HepG2 (cell line): Measurements from ENCODE around the gene EVC. TPM values are rescaled to one million over a fixed set of nuclear protein-coding genes. Genes with fewer than 3 reads are reported as not detected.

Experiments
- ATAC-seq: fragments of 200-7000 bp; cut with Tn5 transposase; 3 replicates; pipeline ENCODE4 v1.9.1; 2020; ENCODE audit warnings: mild to moderate bottlenecking, moderate library complexity
- Bru-seq: library from RNA; stranded (reverse); fragments of 400-500 nt; gene quantifications from one replicate; lab custom pipeline; 2021; lab: Mats Ljungman, UMichigan
- BruChase-seq, 2 experiments: library from RNA; stranded (reverse); fragments of 400-500 nt; gene quantifications; one replicate each; lab custom pipeline; 2021; lab: Mats Ljungman, UMichigan
- BruUV-seq: library from RNA; stranded (reverse); fragments of 400-500 nt; replicated peaks from 2 replicates; lab custom pipeline; 2021; lab: Mats Ljungman, UMichigan
- CTCF ChIA-PET: fragments of 300-600 bp; formaldehyde crosslinking; extraction: SDS; loops from one replicate; lab custom pipeline; 2021; ENCODE audit warnings: low total read pairs, inconsistent platforms, low intra/inter-chr PET ratio; lab: Yijun Ruan, JAX
- POLR2A ChIA-PET: fragments of 350-600 bp; sonication (Branson Sonifier 250); formaldehyde crosslinking; loops from one replicate; lab custom pipeline; 2020; ENCODE audit warnings: antibody characterized with exemption, inconsistent platforms; lab: Yijun Ruan, JAX
- DNase-seq: peaks from one replicate; pipeline ENCODE4 v3.0.0-alpha.2; 2015; ENCODE audit warnings: low spot score
- FAIRE-seq: peaks from 3 replicates; lab custom pipeline; 2011; peaks lifted over from hg19 to GRCh38; lab: Jason Lieb, UNC
- H2AFZ ChIP-seq: one replicate; pipeline ENCODE4 v1.6.1; 2011; ENCODE audit warnings: low read length, inconsistent platforms
- H3K27ac ChIP-seq: fragments of 300-600 bp; 3 replicates; pipeline ENCODE4 v1.8.0; 2011; ENCODE audit warnings: mixed run types, mild to moderate bottlenecking, mixed read lengths, low read length, inconsistent platforms; ENCODE audit not compliant: insufficient read depth; ENCODE audit errors: extremely low read length
- H3K27me3 ChIP-seq, 2 experiments: fragments of 200-600 bp in 1 of 2; 2 replicates in 1 of 2; 3 replicates in 1 of 2; pipeline versions ENCODE4 v1.6.0 to v1.8.0; 2011; ENCODE audit warnings: low read length in 2 of 2, mild to moderate bottlenecking in 2 of 2, moderate library complexity in 2 of 2, inconsistent platforms in 1 of 2; ENCODE audit not compliant: insufficient read depth in 2 of 2, control insufficient read depth in 1 of 2
- H3K36me3 ChIP-seq, 2 experiments: fragments of 200-600 bp in 1 of 2; replicated peaks in 1 of 2; 2 replicates in 1 of 2; 3 replicates in 1 of 2; pipeline versions ENCODE4 v1.5.1 to v1.8.0; 2011; ENCODE audit warnings: low read length in 2 of 2, inconsistent platforms in 1 of 2; ENCODE audit not compliant: insufficient read depth in 2 of 2, control insufficient read depth in 1 of 2
- H3K4me1 ChIP-seq: 2 replicates; pipeline ENCODE4 v1.5.1; 2012; ENCODE audit warnings: low read length, inconsistent platforms; ENCODE audit not compliant: insufficient read depth
- H3K4me2 ChIP-seq: 2 replicates; pipeline ENCODE4 v1.6.0; 2011; ENCODE audit warnings: low read depth, low read length, inconsistent platforms
- H3K4me3 ChIP-seq, 3 experiments: fragments of 200-600 bp in 1 of 3; sonication (generic), shearing (Covaris generic) in 1 of 3; replicated peaks in 1 of 3; 2 replicates each; pipeline ENCODE4 v1.5.1; 2011 to 2016; ENCODE audit warnings: low read length in 3 of 3, inconsistent platforms in 2 of 3, low read depth in 2 of 3, mild to moderate bottlenecking in 2 of 3, control low read depth in 1 of 3, mixed read lengths in 1 of 3; ENCODE audit not compliant: insufficient read depth in 1 of 3
- H3K79me2 ChIP-seq: one replicate; pipeline ENCODE4 v1.6.1; 2011; ENCODE audit warnings: low read length, inconsistent platforms; ENCODE audit not compliant: insufficient read depth
- H3K9ac ChIP-seq: 2 replicates; pipeline ENCODE4 v1.6.0; 2011; ENCODE audit warnings: mild to moderate bottlenecking, low read depth, low read length, inconsistent platforms; ENCODE audit not compliant: insufficient read depth
- H3K9me3 ChIP-seq: 2 replicates; pipeline ENCODE4 v1.5.1; 2012; ENCODE audit warnings: mild to moderate bottlenecking, low read length
- H4K20me1 ChIP-seq: 2 replicates; pipeline ENCODE4 v1.6.0; 2011; ENCODE audit warnings: inconsistent platforms, mild to moderate bottlenecking, low read length, moderate library complexity; ENCODE audit not compliant: insufficient read depth
- CBX2 ChIP-seq, 2 experiments: fragments of 200-600 bp in 1 of 2; sonication (generic); formaldehyde crosslinking in 1 of 2; IDR thresholded peaks; 2 replicates each; pipeline versions ENCODE4 v1.7.0 to v1.8.1; 2018 to 2022; ENCODE audit warnings: low read depth in 2 of 2, low read length in 1 of 2, mild to moderate bottlenecking in 1 of 2, missing genetic modification reagents in 1 of 2
- HMGXB4 ChIP-seq, 2 experiments: sonication (generic) in 1 of 2; formaldehyde crosslinking in 1 of 2; IDR thresholded peaks; 2 replicates each; pipeline versions ENCODE4 v1.4.0 to v1.6.1; 2018 to 2020; ENCODE audit warnings: missing genetic modification reagents in 2 of 2, borderline replicate concordance in 1 of 2, low read depth in 1 of 2, mild to moderate bottlenecking in 1 of 2, missing biosample characterization in 1 of 2
- HNRNPLL ChIP-seq: fragments of 200-400 bp; formaldehyde crosslinking; IDR thresholded peaks from 2 replicates; pipeline ENCODE4 v1.6.1; 2017; ENCODE audit warnings: mild to moderate bottlenecking, low read depth, low read length; ENCODE audit not compliant: poor library complexity, severe bottlenecking
- KMT2B ChIP-seq: IDR thresholded peaks from 2 replicates; pipeline ENCODE4 v1.6.1; 2016; ENCODE audit warnings: missing genetic modification reagents, missing compliant biosample characterization
- LBX2 ChIP-seq: sonication (generic); formaldehyde crosslinking; IDR thresholded peaks from 2 replicates; pipeline ENCODE4 v1.5.0; 2020; ENCODE audit warnings: missing genetic modification reagents, mild to moderate bottlenecking, borderline replicate concordance
- PHF21A ChIP-seq: sonication (generic); formaldehyde crosslinking; IDR thresholded peaks from 2 replicates; pipeline ENCODE4 v1.5.0; 2020; ENCODE audit warnings: mild to moderate bottlenecking, missing genetic modification reagents
- PLSCR1 ChIP-seq: sonication (generic); formaldehyde crosslinking; IDR thresholded peaks from 2 replicates; pipeline ENCODE4 v1.5.0; 2020; ENCODE audit warnings: missing genetic modification reagents, mild to moderate bottlenecking, borderline replicate concordance
- POLR2G ChIP-seq: fragments of 200-400 bp; formaldehyde crosslinking; IDR thresholded peaks from 2 replicates; pipeline ENCODE4 v1.6.1; 2018; ENCODE audit warnings: mild to moderate bottlenecking, low read depth, low read length, moderate library complexity
- RBFOX2 ChIP-seq: fragments of 200-400 bp; formaldehyde crosslinking; IDR thresholded peaks from 2 replicates; pipeline ENCODE4 v1.6.1; 2017; ENCODE audit warnings: low read depth, mild to moderate bottlenecking, low read length
- SIN3A ChIP-seq: IDR thresholded peaks from 2 replicates; pipeline ENCODE4 v1.6.1; 2011; ENCODE audit warnings: low read depth, mild to moderate bottlenecking, control low read depth, low read length, borderline replicate concordance
- SIN3B ChIP-seq: fragments of 150-350 bp; IDR thresholded peaks from 2 replicates; pipeline ENCODE4 v1.6.1; 2014; ENCODE audit warnings: low read length
- ZBTB43 ChIP-seq: sonication (generic); formaldehyde crosslinking; conservative IDR thresholded peaks from 2 replicates; pipeline ENCODE4 v1.4.0; 2020; ENCODE audit warnings: missing genetic modification reagents
- ZSCAN25 ChIP-seq: sonication (generic); formaldehyde crosslinking; IDR thresholded peaks from 2 replicates; pipeline ENCODE4 v1.8.0; 2022; ENCODE audit warnings: mild to moderate bottlenecking, missing genetic modification reagents
- WGBS: methylation state at CpG from one replicate; pipeline ENCODE4 v1.1.6; 2017; ENCODE audit warnings: low lambda C conversion rate; 5-methylcytosine and 5-hydroxymethylcytosine counted together
- in situ Hi-C: cut with HindIII; loops from 2 replicates; pipeline ENCODE4 v1.10.0; 2017; ENCODE audit warnings: low pct_unique_long_range_greater_than_20kb; ENCODE audit not compliant: extremely low pct_ligation_motif_present
- intact Hi-C: fragments of 100-400 bp; cut with micrococcal nuclease; formaldehyde crosslinking; loops from one replicate; pipeline ENCODE4 v1.10.0; 2022; ENCODE audit not compliant: unreplicated experiment
- long read RNA-seq, 2 experiments: library from RNA in 1 of 2; library from polyadenylated mRNA in 1 of 2; stranded (forward) in 1 of 2; unstranded in 1 of 2; transcript quantifications; one replicate each; pipeline ENCODE4 v2.0.0, GENCODE V29; 2019 to 2022
- polyA minus RNA-seq, 3 experiments: library from RNA; depleted of rRNA, polyadenylated mRNA; stranded (reverse); fragments of >200 nt; gene quantifications; 2 replicates each; pipeline ENCODE4 v1.2.3, GENCODE V29; 2011; ENCODE audit warnings: low replicate concordance in 1 of 3
- polyA plus RNA-seq, 8 experiments: library from polyadenylated mRNA; depleted of rRNA in 3 of 8; stranded (reverse) in 7 of 8; unstranded in 1 of 8; fragments of >200 nt; fragmentation: Illumina TruSeq in 4 of 8; extraction: Trizol in 4 of 8; gene quantifications; 2 replicates each; pipeline versions ENCODE4 v1.2.1 to v1.2.3, GENCODE V29; 2011 to 2016; ENCODE audit warnings: low read depth in 4 of 8, missing spikeins in 1 of 8, mixed read lengths in 1 of 8; ENCODE audit not compliant: insufficient read depth in 1 of 8
- total RNA-seq, 5 experiments: library from RNA; depleted of rRNA; stranded (reverse); fragments of >200 nt; fragmentation: Illumina TruSeq; extraction: Trizol; gene quantifications; 2 replicates each; pipeline ENCODE4 v1.2.3, GENCODE V29; 2016; ENCODE audit warnings: low read depth in 1 of 5

The EVC gene
- total RNA-seq (2016; rRNA removed; fragmentation: Illumina TruSeq; extraction: Trizol): 2.8 and 4.9 TPM in 2 replicates
- 1.3 and 1.5 TPM in 2 replicates for total RNA-seq (2016; cell fraction: cytosol; rRNA removed; fragmentation: Illumina TruSeq; extraction: Trizol; ENCODE audit: low read depth)
- 2.3 and 4.9 TPM in 2 replicates for total RNA-seq (2016; cell fraction: insoluble cytoplasmic fraction; rRNA removed; fragmentation: Illumina TruSeq; extraction: Trizol)
- total RNA-seq (2016; cell fraction: membrane; rRNA removed; fragmentation: Illumina TruSeq; extraction: Trizol): 3.0 and 3.1 TPM in 2 replicates
- total RNA-seq (2016; cell fraction: nucleus; rRNA removed; fragmentation: Illumina TruSeq; extraction: Trizol): 8.1 and 10.9 TPM in 2 replicates
- 3.1 and 3.5 TPM in 2 replicates for polyA plus RNA-seq (2011; rRNA removed)
- 1.7 and 2.1 TPM in 2 replicates for polyA plus RNA-seq (2011; cell fraction: cytosol; rRNA removed)
- 17.7 and 18.7 TPM in 2 replicates for polyA plus RNA-seq (2011; cell fraction: nucleus; rRNA removed)
- polyA plus RNA-seq (2012): 2.0 and 3.0 TPM in 2 replicates
- polyA plus RNA-seq (2016; cell fraction: cytosol; fragmentation: Illumina TruSeq; extraction: Trizol; ENCODE audit: low read depth): 0.61 and 0.63 TPM in 2 replicates
- polyA plus RNA-seq (2016; cell fraction: insoluble cytoplasmic fraction; fragmentation: Illumina TruSeq; extraction: Trizol; ENCODE audit: low read depth): 1.6 and 2.2 TPM in 2 replicates
- 1.1 and 1.2 TPM in 2 replicates for polyA plus RNA-seq (2016; cell fraction: membrane; fragmentation: Illumina TruSeq; extraction: Trizol; ENCODE audit: low read depth)
- 8.1 and 10.6 TPM in 2 replicates for polyA plus RNA-seq (2016; cell fraction: nucleus; fragmentation: Illumina TruSeq; extraction: Trizol; ENCODE audit: insufficient read depth, low read depth)
- 1.2 and 6.0 TPM in 2 replicates for polyA minus RNA-seq (2011; rRNA and poly(A)+ RNA removed; ENCODE audit: low replicate concordance)
- polyA minus RNA-seq (2011; cell fraction: cytosol; rRNA and poly(A)+ RNA removed): 2.5 and 3.3 TPM in 2 replicates
- 15.0 and 17.3 TPM in 2 replicates for polyA minus RNA-seq (2011; cell fraction: nucleus; rRNA and poly(A)+ RNA removed)
- Bru-seq, nascent RNA: percentile 61 among the genes with signal in this experiment
- BruChase-seq, experiment 1, labeled RNA remaining after a 6-hour chase: percentile 53 among the genes with signal in this experiment
- percentile 60 among the genes with signal in this experiment for BruChase-seq, experiment 2, labeled RNA remaining after a 2-hour chase
- long read RNA-seq, experiment 1, partial matches to known transcripts: 0 of 1 reads
- long read RNA-seq, experiment 1, other reads (novel, unspliced or antisense): 1 of 1 reads
- long read RNA-seq, experiment 2, partial matches to known transcripts: 0 of 2 reads
- long read RNA-seq, experiment 2, other reads (novel, unspliced or antisense): 2 of 2 reads

- no TSS peak for BruUV-seq
- Histone ChIP-seq H3K4me2 (peak within 1 kb of the TSS; percentile 96), H3K4me3 (peak within 1 kb of the TSS; percentile 58 to 74 (median 72); a peak in 5 of 6 replicates), H3K4me1 (peaks cover 39% of the 10 kb centered on the region), H4K20me1 (no peaks in the 10 kb centered on the region), H3K79me2 (peaks cover 6% of the 10 kb centered on the region), H2AFZ (peak within 1 kb of the TSS; percentile 65), H3K27ac (peak within 1 kb of the TSS; percentile 34), H3K9ac (peak within 1 kb of the TSS; percentile 50; the same call in 1 of the 2 replicates), H3K9me3 (peaks cover 7% of the 10 kb centered on the region), H3K27me3 (no peaks in the 10 kb centered on the region), H3K36me3 (no peaks in the 10 kb centered on the region)
- FAIRE-seq: peak; percentile 57
- peak; percentile 86 for ATAC-seq
- ChIA-PET CTCF (no interaction called here), POLR2A (interaction anchor here (2.6 kb wide), 1 partner anchor 11 kb away, joined by 11 read pairs; no protein-coding TSS in a partner anchor)
- 1% methylated on average over 12 of the region's 49 CpGs for WGBS
- DNase-seq: peak; percentile 54
- intact Hi-C loops: no loop called here
- in situ Hi-C loops: no loop called here
- TF ChIP-seq PLSCR1 (CRISPR knock-in tag): no peak
- 0 out of 2 replicates have a peak, but pooled peaks have one; percentile 27 for TF ChIP-seq ZBTB43 (CRISPR knock-in tag)
- no peak for TF ChIP-seq CBX2 (IDR thresholded peaks at IDR 0.05; ENCODE audit: low read depth, low read length)
- no peak for TF ChIP-seq CBX2 (CRISPR knock-in tag; IDR thresholded peaks at IDR 0.05; ENCODE audit: low read depth)
- TF ChIP-seq KMT2B: no peak
- no peak for TF ChIP-seq SIN3B
- peak; percentile 70 for TF ChIP-seq RBFOX2
- no peak for TF ChIP-seq LBX2
- TF ChIP-seq HNRNPLL: peak; percentile 40
- TF ChIP-seq PHF21A (CRISPR knock-in tag): peak; percentile 27; the same call in 1 of the 2 replicates
- peak; percentile 34; the same call in 1 of the 2 replicates for TF ChIP-seq SIN3A
- TF ChIP-seq POLR2G: peak; percentile 68
- 0 out of 4 replicates have a peak, but pooled peaks of 1 of the 2 experiments have one; percentile 14 for TF ChIP-seq HMGXB4 (CRISPR knock-in tag; IDR thresholded peaks at IDR 0.05; ENCODE audit: borderline replicate concordance in 1 of 2, low read depth in 1 of 2)
- peak; percentile 84 for TF ChIP-seq ZSCAN25 (CRISPR knock-in tag)
Measured at GRCh38 chr4:5710961-5711478, at the start of gene EVC. Gene EVC, plus strand, starts transcription at chr4:5711201. Its CDS starts 180 bp downstream, at chr4:5711381.
